ENCODE data around the gene ADCY7. TPM values are rescaled to one million over a fixed set of nuclear protein-coding genes. Genes with fewer than 3 reads are reported as not detected.

The ADCY7 gene
- total RNA-seq, 1 experiment from 2014 or later, result 5.5 TPM

GRCh38 chr16:50282010-50282538 lies 15.7 kb downstream of the ADCY7 start:
- no peak for TF ChIP-seq CTCF (conservative IDR thresholded peaks at IDR 0.05; ENCODE audit: low read depth, low read length)
- TF ChIP-seq EZH2 (IDR thresholded peaks at IDR 0.05; ENCODE audit: borderline replicate concordance, low read depth, low read length, poor library complexity, severe bottlenecking), result no peak
- intact Hi-C loops (cut with micrococcal nuclease; ENCODE audit: unreplicated experiment), result no loop called here
- H3K27me3 ChIP-seq (replicated peaks; ENCODE audit: insufficient read depth, low read depth, low read length, poor library complexity), result no peaks in the 10 kb centered on the region
- no peaks in the 10 kb centered on the region for H3K9me3 ChIP-seq (ENCODE audit: low read depth, low read length, poor library complexity, severe bottlenecking)
- ChIA-PET CTCF (no interaction called here), POLR2A (ENCODE audit: low non-redundant PET) (no interaction called here)
- no TSS peak for BruUV-seq (replicated peaks)
- H3K27ac ChIP-seq (ENCODE audit: low read depth, low read length, poor library complexity, severe bottlenecking), result no peak overlapping the region
- no peaks in the 10 kb centered on the region for H3K36me3 ChIP-seq (ENCODE audit: insufficient read depth, low read length, poor library complexity, severe bottlenecking)
- no peak for DNase-seq (ENCODE audit: low spot score)
- no peak overlapping the region for H3K4me3 ChIP-seq (ENCODE audit: low read depth, low read length, poor library complexity, severe bottlenecking)
- H3K4me1 ChIP-seq (ENCODE audit: insufficient read depth, low read length, poor library complexity, severe bottlenecking), result no peaks in the 10 kb centered on the region

DNA sequence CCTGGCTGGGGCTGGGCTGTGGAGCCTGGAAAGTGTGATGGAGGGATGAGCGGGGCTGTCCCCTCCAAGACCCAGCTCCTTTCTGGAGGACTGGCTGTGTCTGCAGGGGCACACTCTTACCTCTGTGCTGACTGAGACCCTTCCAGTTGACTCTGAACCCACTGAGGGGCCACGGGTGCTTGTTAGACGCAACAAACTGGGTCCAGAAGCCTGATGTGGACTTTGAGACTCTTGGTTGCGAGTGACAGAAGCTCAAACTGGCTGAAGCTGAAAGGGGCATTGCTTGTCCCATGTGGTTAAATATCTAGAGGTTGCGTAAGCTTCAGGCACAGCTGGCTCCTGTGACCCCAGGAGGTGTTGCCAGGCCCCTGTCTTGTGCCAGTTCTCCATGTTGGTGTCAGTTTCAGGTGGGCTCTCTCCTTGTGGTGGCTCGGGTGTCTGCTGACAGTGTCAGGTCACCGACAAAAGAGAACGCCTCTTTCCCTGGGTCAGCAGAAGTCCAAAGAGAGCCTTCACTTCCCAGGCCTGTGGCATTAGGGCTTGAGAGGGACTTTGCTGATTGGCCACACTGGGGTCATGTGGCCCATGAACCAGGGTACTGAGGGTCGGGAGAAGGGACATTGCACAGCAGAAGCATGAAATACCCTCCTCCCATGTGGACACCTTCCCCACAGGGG lies 16.7 kb downstream of the ADCY7 start:
- no TSS peak for BruUV-seq (replicated peaks)
- DNase-seq (ENCODE audit: low spot score), result no peak
- ChIA-PET POLR2A (ENCODE audit: low non-redundant PET) (no interaction called here), CTCF (no interaction called here)
- H3K4me1 ChIP-seq (ENCODE audit: insufficient read depth, low read length, poor library complexity, severe bottlenecking), result no peaks in the 10 kb centered on the region
- no peaks in the 10 kb centered on the region for H3K9me3 ChIP-seq (ENCODE audit: low read depth, low read length, poor library complexity, severe bottlenecking)
- H3K27ac ChIP-seq (ENCODE audit: low read depth, low read length, poor library complexity, severe bottlenecking), result no peak overlapping the region
- H3K36me3 ChIP-seq (ENCODE audit: insufficient read depth, low read length, poor library complexity, severe bottlenecking), result no peaks in the 10 kb centered on the region
- intact Hi-C loops (cut with micrococcal nuclease; ENCODE audit: unreplicated experiment), result no loop called here
- TF ChIP-seq CTCF (conservative IDR thresholded peaks at IDR 0.05; ENCODE audit: low read depth, low read length) (no peak), EZH2 (IDR thresholded peaks at IDR 0.05; ENCODE audit: borderline replicate concordance, low read depth, low read length, poor library complexity, severe bottlenecking) (no peak)
- H3K4me3 ChIP-seq (ENCODE audit: low read depth, low read length, poor library complexity, severe bottlenecking), result no peak overlapping the region
- H3K27me3 ChIP-seq (replicated peaks; ENCODE audit: insufficient read depth, low read depth, low read length, poor library complexity), result no peaks in the 10 kb centered on the region

GRCh38 chr16:50284131-50284911 lies 18.0 kb downstream of the ADCY7 start:
- intact Hi-C loops (cut with micrococcal nuclease; ENCODE audit: unreplicated experiment), result no loop called here
- DNase-seq (ENCODE audit: low spot score), result no peak
- TF ChIP-seq CTCF (conservative IDR thresholded peaks at IDR 0.05; ENCODE audit: low read depth, low read length) (no peak), EZH2 (IDR thresholded peaks at IDR 0.05; ENCODE audit: borderline replicate concordance, low read depth, low read length, poor library complexity, severe bottlenecking) (no peak)
- CTCF ChIA-PET, result no interaction called here
- no peak overlapping the region for H3K4me3 ChIP-seq (ENCODE audit: low read depth, low read length, poor library complexity, severe bottlenecking)
- H3K27me3 ChIP-seq (replicated peaks; ENCODE audit: insufficient read depth, low read depth, low read length, poor library complexity), result no peaks in the 10 kb centered on the region
- POLR2A ChIA-PET (ENCODE audit: low non-redundant PET), result no interaction called here
- no peak overlapping the region for H3K27ac ChIP-seq (ENCODE audit: low read depth, low read length, poor library complexity, severe bottlenecking)
- BruUV-seq (replicated peaks), result no TSS peak
- no peaks in the 10 kb centered on the region for H3K4me1 ChIP-seq (ENCODE audit: insufficient read depth, low read length, poor library complexity, severe bottlenecking)
- no peaks in the 10 kb centered on the region for H3K36me3 ChIP-seq (ENCODE audit: insufficient read depth, low read length, poor library complexity, severe bottlenecking)
- no peaks in the 10 kb centered on the region for H3K9me3 ChIP-seq (ENCODE audit: low read depth, low read length, poor library complexity, severe bottlenecking)
